Common myeloid progenitor, CD34-positive (primary cell): Measurements from ENCODE around the gene BDP1.
"Not testable (repeated sequence)": the region's sequence is repeated elsewhere in the genome, so short reads cannot be mapped to it uniquely, and the experiment has no call there.

Experiments used
- CTCF ChIA-PET: fragments of 350-600 bp; sonication (Branson Sonifier 250); formaldehyde crosslinking; loops from one replicate; lab custom pipeline; 2021; ENCODE audit warnings: antibody characterized with exemption; lab: Charles Lee
- POLR2A ChIA-PET: fragments of 350-600 bp; sonication (Branson Sonifier 250); formaldehyde crosslinking; loops from one replicate; lab custom pipeline; 2021; ENCODE audit warnings: antibody characterized with exemption; lab: Charles Lee
- DNase-seq, 3 donors: peaks; one replicate each; pipeline versions ENCODE4 v3.0.0 to v3.0.0-alpha.2; 2013
- H3K27ac ChIP-seq, 2 experiments: 1 replicate in 1 of 2; 2 replicates in 1 of 2; pipeline ENCODE4 v1.7.0; 2013; ENCODE audit warnings: inconsistent platforms in 2 of 2, low read length in 2 of 2, mild to moderate bottlenecking in 2 of 2, low read depth in 1 of 2, moderate library complexity in 1 of 2; ENCODE audit not compliant: severe bottlenecking in 2 of 2, insufficient read depth in 1 of 2, poor library complexity in 1 of 2
- H3K27me3 ChIP-seq, 5 experiments: replicated peaks in 2 of 5; 1 replicate in 3 of 5; 2 replicates in 2 of 5; pipeline versions ENCODE4 v1.6.1 to v1.7.0; 2013; ENCODE audit warnings: low read length in 4 of 5, mild to moderate bottlenecking in 2 of 5, moderate library complexity in 2 of 5, inconsistent platforms in 1 of 5; ENCODE audit not compliant: insufficient read depth in 5 of 5, control insufficient read depth in 4 of 5
- H3K36me3 ChIP-seq, 4 experiments: 1 replicate in 2 of 4; 2 replicates in 2 of 4; pipeline versions ENCODE4 v1.6.1 to v1.7.0; 2013; ENCODE audit warnings: low read length in 3 of 4, control low read depth in 1 of 4, mild to moderate bottlenecking in 1 of 4; ENCODE audit not compliant: control insufficient read depth in 4 of 4, insufficient read depth in 4 of 4
- H3K4me1 ChIP-seq, 4 experiments: 1 replicate in 3 of 4; 2 replicates in 1 of 4; pipeline versions ENCODE4 v1.6.1 to v1.7.1; 2013; ENCODE audit warnings: low read length in 3 of 4, mild to moderate bottlenecking in 3 of 4, control low read depth in 1 of 4, inconsistent platforms in 1 of 4, moderate library complexity in 1 of 4; ENCODE audit not compliant: control insufficient read depth in 4 of 4, insufficient read depth in 4 of 4; ENCODE audit errors: control extremely low read depth in 1 of 4
- H3K4me3 ChIP-seq, 7 experiments: 1 replicate in 4 of 7; 2 replicates in 3 of 7; pipeline versions ENCODE4 v1.5.1 to v1.7.0; 2013; ENCODE audit warnings: mild to moderate bottlenecking in 7 of 7, low read length in 6 of 7, moderate library complexity in 6 of 7, inconsistent platforms in 2 of 7, low read depth in 2 of 7, control low read depth in 1 of 7; ENCODE audit not compliant: insufficient read depth in 4 of 7, control insufficient read depth in 1 of 7; ENCODE audit errors: extremely low read depth in 1 of 7
- H3K9me3 ChIP-seq, 5 experiments: 1 replicate in 4 of 5; 2 replicates in 1 of 5; pipeline versions ENCODE4 v1.6.1 to v1.7.1; 2013; ENCODE audit warnings: low read length in 4 of 5, mild to moderate bottlenecking in 2 of 5, inconsistent platforms in 1 of 5, low read depth in 1 of 5, moderate library complexity in 1 of 5; ENCODE audit not compliant: control insufficient read depth in 4 of 5, insufficient read depth in 2 of 5; ENCODE audit errors: control extremely low read depth in 1 of 5
- WGBS: methylation state at CpG from one replicate; pipeline ENCODE4 v1.1.5; 2013; ENCODE audit not compliant: insufficient coverage; 5-methylcytosine and 5-hydroxymethylcytosine counted together

BDP1 gene

DNA sequence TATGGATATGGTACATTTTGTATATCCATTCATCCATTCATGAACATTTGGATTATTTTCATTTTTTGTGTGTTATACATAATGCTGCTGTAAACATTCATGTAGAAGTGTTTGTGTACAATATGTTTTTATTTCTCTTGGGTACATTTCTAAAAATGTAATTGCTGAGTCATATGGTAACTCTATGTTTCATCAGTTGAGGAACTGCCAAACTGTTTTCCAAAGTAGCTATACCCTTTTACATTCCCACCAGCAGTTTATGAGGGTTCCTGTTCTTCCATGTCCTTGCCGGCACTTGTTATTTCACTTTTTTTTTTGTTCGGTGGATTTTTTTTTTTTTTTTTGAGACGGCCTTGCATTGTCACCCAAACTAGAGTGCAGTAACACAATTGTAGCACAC, 77.7 kb downstream of the BDP1 start:
- H3K27ac ChIP-seq: no peak overlapping the region
- H3K36me3 ChIP-seq: peaks cover 8 to 40% (median 21%) of the 10 kb centered on the region in 4 experiments
- no peak overlapping the region for H3K4me3 ChIP-seq
- peak in 1 of 3 donors; percentile 8 for DNase-seq
- 93% methylated on average over 2 of the region's 3 CpGs for whole genome bisulfite sequencing
- CTCF ChIA-PET: no interaction called here
- H3K4me1 ChIP-seq: peaks cover 0 to 3% (median 0%) of the 10 kb centered on the region in 4 experiments
- no peaks in the 10 kb centered on the region for H3K9me3 ChIP-seq
- no peaks in the 10 kb centered on the region for H3K27me3 ChIP-seq
- POLR2A ChIA-PET: no interaction called here

DNA sequence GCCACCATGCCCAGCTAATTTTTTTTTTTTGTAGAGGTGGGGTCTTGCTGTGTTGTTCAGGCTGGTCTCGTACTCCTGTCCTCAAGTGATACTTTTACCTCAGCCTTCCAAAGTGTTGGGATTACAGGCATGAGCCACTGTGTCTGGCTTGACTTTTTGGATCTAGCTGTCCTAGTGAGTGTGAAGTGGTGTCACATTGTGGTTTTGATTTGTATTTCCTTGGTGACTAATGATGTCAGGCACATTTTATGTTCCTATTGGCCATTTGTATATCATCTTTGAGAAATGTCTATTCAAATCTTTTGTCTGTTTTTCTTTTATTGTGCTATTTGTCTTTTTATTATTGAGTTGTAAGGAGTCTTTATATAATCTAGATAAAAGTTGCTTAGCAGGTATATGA, 78.2 kb downstream of the BDP1 start:
- Histone ChIP-seq H3K4me1 (peaks cover 0 to 3% (median 0%) of the 10 kb centered on the region in 4 experiments), H3K27ac (no peak overlapping the region), H3K4me3 (no peak overlapping the region), H3K9me3 (no peaks in the 10 kb centered on the region), H3K27me3 (no peaks in the 10 kb centered on the region), H3K36me3 (peaks cover 7 to 40% (median 20%) of the 10 kb centered on the region in 4 experiments)
- CTCF ChIA-PET: no interaction called here
- POLR2A ChIA-PET: no interaction called here
- WGBS: no CpG with 5 or more reads among the region's 1 CpG
- peak; percentile 11 to 58 (median 51) for DNase-seq

GRCh38 chr5:71537687-71538086, 82.2 kb downstream of the BDP1 start:
- H3K36me3 ChIP-seq: peaks cover 13 to 62% (median 23%) of the 10 kb centered on the region in 4 experiments
- peak; percentile 13 to 43 (median 26) for DNase-seq
- peaks cover 0 to 3% (median 0%) of the 10 kb centered on the region in 4 experiments for H3K4me1 ChIP-seq
- H3K9me3 ChIP-seq: no peaks in the 10 kb centered on the region
- H3K27ac ChIP-seq: no peak overlapping the region
- no peak overlapping the region for H3K4me3 ChIP-seq
- 71% methylated on average over 1 of the region's 3 CpGs for WGBS
- no peaks in the 10 kb centered on the region for H3K27me3 ChIP-seq
- ChIA-PET POLR2A (no interaction called here), CTCF (no interaction called here)

DNA sequence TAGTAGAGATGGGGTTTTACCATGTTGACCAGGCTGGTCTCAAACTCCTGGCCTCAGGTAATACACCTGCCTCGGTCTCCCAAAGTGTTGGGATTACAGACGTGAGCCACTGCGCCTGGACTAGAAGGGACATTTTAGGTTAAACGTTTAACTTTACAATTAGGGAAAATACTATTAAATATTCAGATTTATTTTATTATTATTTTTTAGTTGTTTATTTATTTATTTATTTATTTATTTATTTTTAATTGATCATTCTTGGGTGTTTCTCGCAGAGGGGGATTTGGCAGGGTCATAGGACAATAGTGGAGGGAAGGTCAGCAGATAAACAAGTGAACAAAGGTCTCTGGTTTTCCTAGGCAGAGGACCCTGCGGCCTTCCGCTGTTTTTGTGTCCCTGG, 95.4 kb downstream of the BDP1 start:
- no CpG with 5 or more reads among the region's 7 CpGs for WGBS
- DNase-seq, POLR2A ChIA-PET, H3K4me3 ChIP-seq, H3K27ac ChIP-seq, H3K4me1 ChIP-seq, H3K27me3 ChIP-seq, H3K9me3 ChIP-seq, CTCF ChIA-PET: not testable (repeated sequence)
- H3K36me3 ChIP-seq: peaks cover 17 to 70% (median 40%) of the 10 kb centered on the region in 4 experiments

- H3K4me3 ChIP-seq, H3K9me3 ChIP-seq, DNase-seq, H3K4me1 ChIP-seq, H3K27ac ChIP-seq, CTCF ChIA-PET, H3K27me3 ChIP-seq, POLR2A ChIA-PET: not testable (repeated sequence)
- H3K36me3 ChIP-seq: peaks cover 16 to 65% (median 38%) of the 10 kb centered on the region in 4 experiments
- 95% methylated on average over 5 of the region's 27 CpGs for WGBS
Measured at GRCh38 chr5:71551582-71551981, 96.1 kb downstream of the BDP1 start.

GRCh38 chr5:71552026-71552749, 96.7 kb downstream of the BDP1 start:
- POLR2A ChIA-PET, H3K9me3 ChIP-seq, H3K27me3 ChIP-seq, H3K4me3 ChIP-seq, DNase-seq, H3K27ac ChIP-seq, CTCF ChIA-PET, H3K4me1 ChIP-seq: not testable (repeated sequence)
- peaks cover 15 to 63% (median 39%) of the 10 kb centered on the region in 4 experiments for H3K36me3 ChIP-seq
- 98% methylated on average over 17 of the region's 53 CpGs for WGBS

- ChIA-PET CTCF (interaction anchor here (0.8 kb wide), 1 partner anchor 50 kb away, joined by 3 read pairs; no protein-coding TSS in a partner anchor), POLR2A (no interaction called here)
- Histone ChIP-seq H3K9me3 (no peaks in the 10 kb centered on the region), H3K27me3 (no peaks in the 10 kb centered on the region), H3K36me3 (peaks cover 23 to 57% (median 30%) of the 10 kb centered on the region in 4 experiments), H3K27ac (no peak overlapping the region), H3K4me1 (no peaks in the 10 kb centered on the region), H3K4me3 (no peak overlapping the region)
- DNase-seq: no peak
- 92% methylated on average over 4 of the region's 4 CpGs for WGBS
Measured at GRCh38 chr5:71563161-71563560, 107.7 kb downstream of the BDP1 start.
